ENCODE results near the gene EEF1AKMT3. TPM values are rescaled to one million over a fixed set of nuclear protein-coding genes. Genes with fewer than 3 reads are reported as not detected.

EEF1AKMT3 gene
- total and polyA plus RNA-seq, 9 of the 15 experiments (the other 6 are each of a cell fraction or from before 2014, with no cell fraction given), result 4.1 to 17.2 (median 7.9) TPM

DNA sequence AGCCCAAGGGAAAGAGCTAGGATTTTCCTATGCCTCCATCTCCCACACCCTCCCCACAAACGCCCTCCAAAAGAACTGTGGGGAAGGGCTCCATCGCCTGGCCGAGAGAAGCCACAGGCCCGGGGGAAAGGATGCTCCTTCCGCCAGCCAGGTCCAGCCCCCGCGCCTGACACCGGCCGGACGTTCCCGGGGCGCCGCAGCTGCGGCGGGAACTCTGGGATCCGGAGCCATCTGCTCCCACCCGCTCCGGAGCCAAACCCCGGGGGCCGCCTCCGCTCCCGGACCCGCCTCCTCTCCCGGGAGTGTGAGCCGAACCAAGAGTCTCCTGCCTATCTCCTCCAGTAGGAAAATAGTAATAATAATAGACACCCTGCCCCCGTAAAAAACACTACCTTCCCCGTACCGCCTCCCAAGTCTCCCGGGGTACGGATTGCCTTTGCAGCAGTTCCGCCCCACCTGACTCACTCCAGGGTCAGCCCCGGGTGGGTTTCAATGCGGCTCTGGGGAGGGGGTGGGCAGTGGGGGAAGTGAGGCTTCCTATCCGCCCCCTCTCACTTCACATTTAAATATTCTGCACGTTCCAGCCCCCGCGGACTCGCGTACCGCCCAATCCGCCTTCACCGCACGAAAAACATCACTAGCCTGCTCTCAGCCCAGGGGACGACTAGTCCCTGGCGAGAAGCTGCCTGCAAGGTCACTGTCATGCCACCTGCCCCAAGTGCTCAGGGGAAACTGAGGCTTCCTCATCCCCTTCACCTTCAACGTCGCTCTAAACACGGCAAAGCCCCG, 36.3 kb upstream of the EEF1AKMT3 start (continued):
- TF ChIP-seq, protein P1, sequence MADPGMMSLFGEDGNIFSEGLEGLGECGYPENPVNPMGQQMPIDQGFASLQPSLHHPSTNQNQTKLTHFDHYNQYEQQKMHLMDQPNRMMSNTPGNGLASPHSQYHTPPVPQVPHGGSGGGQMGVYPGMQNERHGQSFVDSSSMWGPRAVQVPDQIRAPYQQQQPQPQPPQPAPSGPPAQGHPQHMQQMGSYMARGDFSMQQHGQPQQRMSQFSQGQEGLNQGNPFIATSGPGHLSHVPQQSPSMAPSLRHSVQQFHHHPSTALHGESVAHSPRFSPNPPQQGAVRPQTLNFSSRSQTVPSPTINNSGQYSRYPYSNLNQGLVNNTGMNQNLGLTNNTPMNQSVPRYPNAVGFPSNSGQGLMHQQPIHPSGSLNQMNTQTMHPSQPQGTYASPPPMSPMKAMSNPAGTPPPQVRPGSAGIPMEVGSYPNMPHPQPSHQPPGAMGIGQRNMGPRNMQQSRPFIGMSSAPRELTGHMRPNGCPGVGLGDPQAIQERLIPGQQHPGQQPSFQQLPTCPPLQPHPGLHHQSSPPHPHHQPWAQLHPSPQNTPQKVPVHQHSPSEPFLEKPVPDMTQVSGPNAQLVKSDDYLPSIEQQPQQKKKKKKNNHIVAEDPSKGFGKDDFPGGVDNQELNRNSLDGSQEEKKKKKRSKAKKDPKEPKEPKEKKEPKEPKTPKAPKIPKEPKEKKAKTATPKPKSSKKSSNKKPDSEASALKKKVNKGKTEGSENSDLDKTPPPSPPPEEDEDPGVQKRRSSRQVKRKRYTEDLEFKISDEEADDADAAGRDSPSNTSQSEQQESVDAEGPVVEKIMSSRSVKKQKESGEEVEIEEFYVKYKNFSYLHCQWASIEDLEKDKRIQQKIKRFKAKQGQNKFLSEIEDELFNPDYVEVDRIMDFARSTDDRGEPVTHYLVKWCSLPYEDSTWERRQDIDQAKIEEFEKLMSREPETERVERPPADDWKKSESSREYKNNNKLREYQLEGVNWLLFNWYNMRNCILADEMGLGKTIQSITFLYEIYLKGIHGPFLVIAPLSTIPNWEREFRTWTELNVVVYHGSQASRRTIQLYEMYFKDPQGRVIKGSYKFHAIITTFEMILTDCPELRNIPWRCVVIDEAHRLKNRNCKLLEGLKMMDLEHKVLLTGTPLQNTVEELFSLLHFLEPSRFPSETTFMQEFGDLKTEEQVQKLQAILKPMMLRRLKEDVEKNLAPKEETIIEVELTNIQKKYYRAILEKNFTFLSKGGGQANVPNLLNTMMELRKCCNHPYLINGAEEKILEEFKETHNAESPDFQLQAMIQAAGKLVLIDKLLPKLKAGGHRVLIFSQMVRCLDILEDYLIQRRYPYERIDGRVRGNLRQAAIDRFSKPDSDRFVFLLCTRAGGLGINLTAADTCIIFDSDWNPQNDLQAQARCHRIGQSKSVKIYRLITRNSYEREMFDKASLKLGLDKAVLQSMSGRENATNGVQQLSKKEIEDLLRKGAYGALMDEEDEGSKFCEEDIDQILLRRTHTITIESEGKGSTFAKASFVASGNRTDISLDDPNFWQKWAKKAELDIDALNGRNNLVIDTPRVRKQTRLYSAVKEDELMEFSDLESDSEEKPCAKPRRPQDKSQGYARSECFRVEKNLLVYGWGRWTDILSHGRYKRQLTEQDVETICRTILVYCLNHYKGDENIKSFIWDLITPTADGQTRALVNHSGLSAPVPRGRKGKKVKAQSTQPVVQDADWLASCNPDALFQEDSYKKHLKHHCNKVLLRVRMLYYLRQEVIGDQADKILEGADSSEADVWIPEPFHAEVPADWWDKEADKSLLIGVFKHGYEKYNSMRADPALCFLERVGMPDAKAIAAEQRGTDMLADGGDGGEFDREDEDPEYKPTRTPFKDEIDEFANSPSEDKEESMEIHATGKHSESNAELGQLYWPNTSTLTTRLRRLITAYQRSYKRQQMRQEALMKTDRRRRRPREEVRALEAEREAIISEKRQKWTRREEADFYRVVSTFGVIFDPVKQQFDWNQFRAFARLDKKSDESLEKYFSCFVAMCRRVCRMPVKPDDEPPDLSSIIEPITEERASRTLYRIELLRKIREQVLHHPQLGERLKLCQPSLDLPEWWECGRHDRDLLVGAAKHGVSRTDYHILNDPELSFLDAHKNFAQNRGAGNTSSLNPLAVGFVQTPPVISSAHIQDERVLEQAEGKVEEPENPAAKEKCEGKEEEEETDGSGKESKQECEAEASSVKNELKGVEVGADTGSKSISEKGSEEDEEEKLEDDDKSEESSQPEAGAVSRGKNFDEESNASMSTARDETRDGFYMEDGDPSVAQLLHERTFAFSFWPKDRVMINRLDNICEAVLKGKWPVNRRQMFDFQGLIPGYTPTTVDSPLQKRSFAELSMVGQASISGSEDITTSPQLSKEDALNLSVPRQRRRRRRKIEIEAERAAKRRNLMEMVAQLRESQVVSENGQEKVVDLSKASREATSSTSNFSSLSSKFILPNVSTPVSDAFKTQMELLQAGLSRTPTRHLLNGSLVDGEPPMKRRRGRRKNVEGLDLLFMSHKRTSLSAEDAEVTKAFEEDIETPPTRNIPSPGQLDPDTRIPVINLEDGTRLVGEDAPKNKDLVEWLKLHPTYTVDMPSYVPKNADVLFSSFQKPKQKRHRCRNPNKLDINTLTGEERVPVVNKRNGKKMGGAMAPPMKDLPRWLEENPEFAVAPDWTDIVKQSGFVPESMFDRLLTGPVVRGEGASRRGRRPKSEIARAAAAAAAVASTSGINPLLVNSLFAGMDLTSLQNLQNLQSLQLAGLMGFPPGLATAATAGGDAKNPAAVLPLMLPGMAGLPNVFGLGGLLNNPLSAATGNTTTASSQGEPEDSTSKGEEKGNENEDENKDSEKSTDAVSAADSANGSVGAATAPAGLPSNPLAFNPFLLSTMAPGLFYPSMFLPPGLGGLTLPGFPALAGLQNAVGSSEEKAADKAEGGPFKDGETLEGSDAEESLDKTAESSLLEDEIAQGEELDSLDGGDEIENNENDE (IDR thresholded peaks at IDR 0.05; ENCODE audit: low read depth, low read length), result no peak
- TF ChIP-seq, protein P2, sequence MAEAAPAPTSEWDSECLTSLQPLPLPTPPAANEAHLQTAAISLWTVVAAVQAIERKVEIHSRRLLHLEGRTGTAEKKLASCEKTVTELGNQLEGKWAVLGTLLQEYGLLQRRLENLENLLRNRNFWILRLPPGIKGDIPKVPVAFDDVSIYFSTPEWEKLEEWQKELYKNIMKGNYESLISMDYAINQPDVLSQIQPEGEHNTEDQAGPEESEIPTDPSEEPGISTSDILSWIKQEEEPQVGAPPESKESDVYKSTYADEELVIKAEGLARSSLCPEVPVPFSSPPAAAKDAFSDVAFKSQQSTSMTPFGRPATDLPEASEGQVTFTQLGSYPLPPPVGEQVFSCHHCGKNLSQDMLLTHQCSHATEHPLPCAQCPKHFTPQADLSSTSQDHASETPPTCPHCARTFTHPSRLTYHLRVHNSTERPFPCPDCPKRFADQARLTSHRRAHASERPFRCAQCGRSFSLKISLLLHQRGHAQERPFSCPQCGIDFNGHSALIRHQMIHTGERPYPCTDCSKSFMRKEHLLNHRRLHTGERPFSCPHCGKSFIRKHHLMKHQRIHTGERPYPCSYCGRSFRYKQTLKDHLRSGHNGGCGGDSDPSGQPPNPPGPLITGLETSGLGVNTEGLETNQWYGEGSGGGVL (CRISPR knock-in tag; IDR thresholded peaks at IDR 0.05), result no peak
- TF ChIP-seq, protein P3, sequence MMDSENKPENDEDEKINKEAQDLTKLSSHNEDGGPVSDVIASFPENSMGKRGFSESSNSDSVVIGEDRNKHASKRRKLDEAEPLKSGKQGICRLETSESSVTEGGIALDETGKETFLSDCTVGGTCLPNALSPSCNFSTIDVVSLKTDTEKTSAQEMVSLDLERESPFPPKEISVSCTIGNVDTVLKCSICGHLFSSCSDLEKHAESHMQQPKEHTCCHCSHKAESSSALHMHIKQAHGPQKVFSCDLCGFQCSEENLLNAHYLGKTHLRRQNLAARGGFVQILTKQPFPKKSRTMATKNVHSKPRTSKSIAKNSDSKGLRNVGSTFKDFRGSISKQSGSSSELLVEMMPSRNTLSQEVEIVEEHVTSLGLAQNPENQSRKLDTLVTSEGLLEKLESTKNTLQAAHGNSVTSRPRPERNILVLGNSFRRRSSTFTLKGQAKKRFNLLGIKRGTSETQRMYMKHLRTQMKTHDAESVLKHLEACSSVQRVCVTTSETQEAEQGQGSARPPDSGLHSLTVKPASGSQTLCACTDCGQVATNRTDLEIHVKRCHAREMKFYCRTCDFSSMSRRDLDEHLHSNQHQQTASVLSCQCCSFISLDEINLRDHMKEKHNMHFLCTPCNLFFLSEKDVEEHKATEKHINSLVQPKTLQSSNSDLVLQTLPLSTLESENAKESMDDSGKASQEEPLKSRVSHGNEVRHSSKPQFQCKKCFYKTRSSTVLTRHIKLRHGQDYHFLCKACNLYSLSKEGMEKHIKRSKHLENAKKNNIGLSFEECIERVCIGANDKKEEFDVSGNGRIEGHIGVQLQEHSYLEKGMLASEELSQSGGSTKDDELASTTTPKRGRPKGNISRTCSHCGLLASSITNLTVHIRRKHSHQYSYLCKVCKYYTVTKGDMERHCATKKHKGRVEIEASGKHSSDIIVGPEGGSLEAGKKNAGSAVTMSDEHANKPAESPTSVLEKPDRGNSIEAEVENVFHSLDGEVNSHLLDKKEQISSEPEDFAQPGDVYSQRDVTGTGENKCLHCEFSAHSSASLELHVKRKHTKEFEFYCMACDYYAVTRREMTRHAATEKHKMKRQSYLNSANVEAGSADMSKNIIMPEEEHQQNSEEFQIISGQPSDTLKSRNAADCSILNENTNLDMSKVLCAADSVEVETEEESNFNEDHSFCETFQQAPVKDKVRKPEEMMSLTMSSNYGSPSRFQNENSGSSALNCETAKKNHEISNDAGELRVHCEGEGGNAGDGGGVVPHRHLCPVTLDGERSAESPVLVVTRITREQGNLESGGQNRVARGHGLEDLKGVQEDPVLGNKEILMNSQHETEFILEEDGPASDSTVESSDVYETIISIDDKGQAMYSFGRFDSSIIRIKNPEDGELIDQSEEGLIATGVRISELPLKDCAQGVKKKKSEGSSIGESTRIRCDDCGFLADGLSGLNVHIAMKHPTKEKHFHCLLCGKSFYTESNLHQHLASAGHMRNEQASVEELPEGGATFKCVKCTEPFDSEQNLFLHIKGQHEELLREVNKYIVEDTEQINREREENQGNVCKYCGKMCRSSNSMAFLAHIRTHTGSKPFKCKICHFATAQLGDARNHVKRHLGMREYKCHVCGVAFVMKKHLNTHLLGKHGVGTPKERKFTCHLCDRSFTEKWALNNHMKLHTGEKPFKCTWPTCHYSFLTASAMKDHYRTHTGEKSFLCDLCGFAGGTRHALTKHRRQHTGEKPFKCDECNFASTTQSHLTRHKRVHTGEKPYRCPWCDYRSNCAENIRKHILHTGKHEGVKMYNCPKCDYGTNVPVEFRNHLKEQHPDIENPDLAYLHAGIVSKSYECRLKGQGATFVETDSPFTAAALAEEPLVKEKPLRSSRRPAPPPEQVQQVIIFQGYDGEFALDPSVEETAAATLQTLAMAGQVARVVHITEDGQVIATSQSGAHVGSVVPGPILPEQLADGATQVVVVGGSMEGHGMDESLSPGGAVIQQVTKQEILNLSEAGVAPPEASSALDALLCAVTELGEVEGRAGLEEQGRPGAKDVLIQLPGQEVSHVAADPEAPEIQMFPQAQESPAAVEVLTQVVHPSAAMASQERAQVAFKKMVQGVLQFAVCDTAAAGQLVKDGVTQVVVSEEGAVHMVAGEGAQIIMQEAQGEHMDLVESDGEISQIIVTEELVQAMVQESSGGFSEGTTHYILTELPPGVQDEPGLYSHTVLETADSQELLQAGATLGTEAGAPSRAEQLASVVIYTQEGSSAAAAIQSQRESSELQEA (IDR thresholded peaks at IDR 0.05; ENCODE audit: low read depth), result no peak

All from K562 (cell line).